Fibroblast of villous mesenchyme (primary cell): Measurements from ENCODE around the gene HOXA3. TPM values are rescaled to one million over a fixed set of nuclear protein-coding genes. Genes with fewer than 3 reads are reported as not detected.

Experiments used
- DNase-seq: peaks from one replicate; pipeline ENCODE4 v3.0.0-alpha.2; 2010; ENCODE audit warnings: low read depth
- H3K4me3 ChIP-seq: 2 replicates; pipeline ENCODE4 v1.5.1; 2011; ENCODE audit warnings: low read depth, mild to moderate bottlenecking, low read length
- total RNA-seq: library from RNA; depleted of rRNA; stranded (reverse); fragments of >200 nt; gene quantifications from 2 replicates; pipeline ENCODE4 v1.2.3, GENCODE V29; 2012
- TF ChIP-seq, protein P1 (sequence below): IDR thresholded peaks from 2 replicates; pipeline ENCODE4 v1.5.1; 2012; ENCODE audit warnings: low read depth, mild to moderate bottlenecking, low read length; ENCODE audit not compliant: insufficient read depth

HOXA3 gene
- total RNA-seq, 1 donor, result 11.7 TPM

DNA sequence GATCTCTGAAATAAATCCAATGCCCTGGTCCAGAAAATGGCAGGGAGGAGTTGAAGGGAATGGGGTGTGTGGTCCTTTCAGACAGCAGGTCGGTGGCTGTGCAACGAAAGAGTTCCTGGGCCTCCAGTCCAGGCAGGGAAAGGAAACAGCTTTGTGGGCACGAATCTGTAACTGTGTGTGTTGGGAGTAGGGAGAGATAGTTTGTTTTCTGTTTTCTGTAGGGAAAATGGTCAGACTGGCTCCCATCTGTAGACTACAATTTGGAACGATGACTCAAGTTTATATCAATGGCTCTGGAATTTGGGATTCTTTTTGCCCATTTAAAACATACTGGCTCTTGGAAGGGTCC is 15.5 kb upstream of the HOXA3 start:
- DNase-seq, result peak; percentile 76
- H3K4me3 ChIP-seq, result peak overlapping the region; percentile 67
- TF ChIP-seq, protein P1, sequence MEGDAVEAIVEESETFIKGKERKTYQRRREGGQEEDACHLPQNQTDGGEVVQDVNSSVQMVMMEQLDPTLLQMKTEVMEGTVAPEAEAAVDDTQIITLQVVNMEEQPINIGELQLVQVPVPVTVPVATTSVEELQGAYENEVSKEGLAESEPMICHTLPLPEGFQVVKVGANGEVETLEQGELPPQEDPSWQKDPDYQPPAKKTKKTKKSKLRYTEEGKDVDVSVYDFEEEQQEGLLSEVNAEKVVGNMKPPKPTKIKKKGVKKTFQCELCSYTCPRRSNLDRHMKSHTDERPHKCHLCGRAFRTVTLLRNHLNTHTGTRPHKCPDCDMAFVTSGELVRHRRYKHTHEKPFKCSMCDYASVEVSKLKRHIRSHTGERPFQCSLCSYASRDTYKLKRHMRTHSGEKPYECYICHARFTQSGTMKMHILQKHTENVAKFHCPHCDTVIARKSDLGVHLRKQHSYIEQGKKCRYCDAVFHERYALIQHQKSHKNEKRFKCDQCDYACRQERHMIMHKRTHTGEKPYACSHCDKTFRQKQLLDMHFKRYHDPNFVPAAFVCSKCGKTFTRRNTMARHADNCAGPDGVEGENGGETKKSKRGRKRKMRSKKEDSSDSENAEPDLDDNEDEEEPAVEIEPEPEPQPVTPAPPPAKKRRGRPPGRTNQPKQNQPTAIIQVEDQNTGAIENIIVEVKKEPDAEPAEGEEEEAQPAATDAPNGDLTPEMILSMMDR, result no peak

DNA sequence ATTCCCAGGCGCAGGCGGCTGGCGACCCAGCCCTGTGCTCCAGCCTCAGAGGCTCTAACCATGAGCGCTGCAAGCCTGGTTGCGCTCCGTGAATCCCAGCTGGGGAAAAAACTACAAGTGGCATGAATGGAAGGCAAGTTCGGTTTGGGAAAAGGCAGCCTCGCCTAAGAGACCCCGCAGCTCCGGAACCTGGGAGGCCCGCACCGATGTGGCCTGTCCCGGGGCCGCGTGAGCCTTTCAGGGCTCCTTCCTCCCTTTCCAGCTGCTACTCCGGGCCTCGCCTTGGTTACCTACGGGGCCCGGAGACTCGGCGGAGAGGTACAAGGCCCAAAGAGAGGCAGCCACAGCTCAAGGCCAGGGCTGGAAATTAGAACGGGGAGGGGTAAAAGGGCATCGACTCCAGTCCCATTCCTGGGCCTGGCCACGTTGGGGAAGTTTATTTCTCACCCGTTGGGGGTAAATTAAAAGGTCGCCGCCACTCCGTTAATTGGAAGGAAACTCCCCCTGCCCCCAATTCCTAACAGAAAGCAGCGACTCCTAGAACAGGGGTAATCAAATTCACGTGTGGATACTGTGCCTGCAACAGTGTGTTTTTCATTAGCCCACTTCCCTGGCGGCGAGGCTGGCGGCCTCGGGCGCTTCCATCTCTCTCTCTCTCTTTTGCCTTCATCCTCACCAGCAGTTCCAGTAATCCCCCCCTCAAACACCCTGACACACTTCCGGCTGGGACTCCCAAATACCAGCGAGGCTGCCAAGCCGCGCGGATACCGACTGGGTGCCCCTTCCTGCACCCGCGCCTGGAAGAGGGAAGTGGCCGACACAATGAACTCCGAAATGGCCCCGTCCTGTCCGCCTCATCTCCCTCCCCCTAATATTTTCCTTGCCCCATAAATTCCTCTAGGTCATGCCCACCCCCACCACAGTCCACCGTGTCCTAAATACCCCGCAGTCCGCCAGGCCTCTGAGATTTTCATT is 14.4 kb upstream of the HOXA3 start:
- DNase-seq, result peak; percentile 80
- peak overlapping the region; percentile 67 for H3K4me3 ChIP-seq
- TF ChIP-seq, protein P1, result no peak

DNA sequence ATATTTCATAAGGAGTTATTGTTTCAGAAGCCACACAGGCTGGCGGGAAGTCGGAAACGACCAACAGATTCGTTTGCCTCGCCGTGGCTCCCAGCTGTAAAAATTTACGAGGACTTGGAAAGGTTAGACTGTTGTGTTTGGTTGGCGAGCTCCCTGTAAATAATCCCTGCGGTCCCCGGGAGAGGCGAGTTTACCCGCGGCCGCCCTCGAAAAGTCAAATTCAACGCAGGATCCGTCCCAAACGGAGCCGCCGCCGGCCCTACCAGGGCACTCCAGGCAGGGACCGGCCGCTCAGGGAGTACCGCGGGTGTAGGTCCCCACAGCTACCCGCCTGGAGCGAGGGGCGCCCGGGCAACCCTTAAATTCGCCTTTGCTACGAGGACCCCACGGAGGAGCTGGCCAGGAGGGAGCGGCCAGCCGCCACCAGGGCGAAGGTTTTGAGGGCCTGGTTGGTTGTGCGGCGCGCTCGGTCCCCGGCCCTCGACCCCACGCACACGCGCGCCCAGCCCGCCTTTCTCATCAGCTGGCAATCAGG is 13.7 kb upstream of the HOXA3 start:
- TF ChIP-seq, protein P1, result no peak
- peak; percentile 92 for DNase-seq
- peak overlapping the region; percentile 67 for H3K4me3 ChIP-seq

DNA sequence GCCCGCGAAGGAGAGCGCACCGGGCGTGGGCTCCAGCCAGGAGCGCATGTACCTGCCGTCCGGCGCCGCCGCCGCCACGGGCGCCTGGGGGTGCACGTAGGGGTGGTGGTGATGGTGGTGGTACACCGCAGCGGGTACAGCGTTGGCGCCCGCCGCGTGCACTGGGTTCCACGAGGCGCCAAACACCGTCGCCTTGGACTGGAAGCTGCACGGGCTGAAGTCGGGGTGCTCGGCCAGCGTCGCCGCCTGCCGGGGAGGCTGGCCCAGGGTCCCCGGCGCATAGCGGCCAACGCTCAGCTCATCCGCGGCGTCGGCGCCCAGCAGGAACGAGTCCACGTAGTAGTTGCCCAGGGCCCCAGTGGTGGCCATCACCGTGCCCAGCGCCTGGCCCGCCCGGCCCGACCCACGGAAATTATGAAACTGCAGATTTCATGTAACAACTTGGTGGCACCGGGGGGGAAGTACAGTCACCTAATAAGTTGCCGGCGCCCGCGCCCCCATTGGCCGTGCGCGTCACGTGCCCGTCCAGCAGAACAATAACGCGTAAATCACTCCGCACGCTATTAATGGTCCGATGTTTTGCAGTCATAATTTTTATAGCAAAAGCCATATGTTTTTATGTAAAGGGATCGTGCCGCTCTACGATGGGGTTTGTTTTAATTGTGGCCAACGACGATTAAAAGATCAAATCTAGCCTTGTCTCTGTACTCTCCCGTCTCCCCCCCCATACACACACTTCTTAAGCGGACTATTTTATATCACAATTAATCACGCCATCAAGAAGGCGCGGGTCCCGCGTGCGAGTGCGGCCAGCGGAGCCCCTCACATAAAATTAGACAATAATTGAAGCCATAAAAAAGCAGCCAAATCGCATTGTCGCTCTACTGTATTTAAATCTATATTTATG is 13.0 kb upstream of the HOXA3 start, which contains the start of gene HOXA9:
HOXA9 (minus strand) TSS at position 449 of the 907 bp plus-strand sequence; CDS start at position 369, 80 bp downstream.
- TF ChIP-seq, protein P1, result no peak
- peak within 1 kb of the TSS; percentile 67 for H3K4me3 ChIP-seq
- peak; percentile 97 for DNase-seq

DNA sequence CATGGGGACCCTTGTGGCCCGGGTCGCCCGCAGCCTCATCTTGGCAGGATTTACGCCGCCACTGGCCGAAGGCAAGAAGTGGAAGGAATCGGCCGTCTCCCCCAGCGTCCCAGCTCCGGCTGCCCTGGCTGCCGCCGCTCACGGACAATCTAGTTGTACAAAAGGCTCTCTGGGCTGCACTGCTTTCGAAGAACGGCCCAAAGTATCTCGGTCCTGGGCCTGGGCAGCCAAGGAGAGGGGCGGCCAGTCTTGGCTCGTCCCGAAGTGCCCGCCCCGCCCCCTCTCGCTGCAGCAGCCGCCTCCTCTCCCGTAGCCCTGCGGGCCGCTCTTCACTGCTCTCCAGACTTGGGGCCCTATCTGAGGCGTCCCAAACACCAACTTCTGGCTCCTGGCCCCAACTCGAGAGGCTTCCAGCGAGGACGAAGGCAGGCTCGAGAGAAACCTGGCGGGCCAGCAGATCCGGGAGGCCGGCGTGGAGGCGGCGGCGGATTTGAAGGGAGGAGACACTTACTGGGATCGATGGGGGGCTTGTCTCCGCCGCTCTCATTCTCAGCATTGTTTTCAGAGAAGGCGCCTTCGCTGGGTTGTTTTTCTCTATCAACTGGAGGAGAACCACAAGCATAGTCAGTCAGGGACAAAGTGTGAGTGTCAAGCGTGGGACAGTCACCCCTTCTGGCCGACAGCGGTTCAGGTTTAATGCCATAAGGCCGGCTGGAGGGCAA is 12.1 kb upstream of the HOXA3 start:
- H3K4me3 ChIP-seq, result peak overlapping the region; percentile 67
- TF ChIP-seq, protein P1, result peak; percentile 17
- DNase-seq, result peak; percentile 64

DNA sequence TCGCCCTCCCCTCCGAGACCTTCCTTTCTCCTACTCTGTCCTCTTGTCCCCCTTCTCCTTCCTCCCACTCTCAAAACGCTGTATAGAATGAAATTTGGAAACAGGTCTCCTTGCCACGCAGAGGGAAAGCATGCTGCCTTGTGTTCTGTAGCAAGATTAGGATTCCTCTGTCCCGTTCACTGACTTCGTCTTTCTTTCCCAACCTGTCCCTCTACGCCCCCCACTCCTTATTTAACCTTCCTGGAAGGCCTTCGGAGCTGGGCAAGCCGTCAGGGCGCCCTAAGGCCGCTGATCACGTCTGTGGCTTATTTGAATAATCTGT is 11.6 kb upstream of the HOXA3 start:
- H3K4me3 ChIP-seq, result peak overlapping the region; percentile 67
- TF ChIP-seq, protein P1, result no peak
- DNase-seq, result no peak
